GM18873 (cell line): ENCODE measurements around the gene MYO9B.

Experiments used
- ATAC-seq: cut with Tn5 transposase; IDR thresholded peaks from one replicate; pipeline ENCODE4 v1.9.1; 2021; ENCODE audit warnings: mild to moderate bottlenecking, moderate library complexity, moderate number of reproducible peaks; ENCODE audit not compliant: unreplicated experiment, low FRiP score

MYO9B gene

GRCh38 chr19:17061205-17061604, 14.4 kb upstream of the MYO9B start:
- no peak for ATAC-seq

GRCh38 chr19:17061691-17062090, 13.9 kb upstream of the MYO9B start:
- ATAC-seq, result no peak

GRCh38 chr19:17063428-17063827, 12.1 kb upstream of the MYO9B start:
- no peak for ATAC-seq

DNA sequence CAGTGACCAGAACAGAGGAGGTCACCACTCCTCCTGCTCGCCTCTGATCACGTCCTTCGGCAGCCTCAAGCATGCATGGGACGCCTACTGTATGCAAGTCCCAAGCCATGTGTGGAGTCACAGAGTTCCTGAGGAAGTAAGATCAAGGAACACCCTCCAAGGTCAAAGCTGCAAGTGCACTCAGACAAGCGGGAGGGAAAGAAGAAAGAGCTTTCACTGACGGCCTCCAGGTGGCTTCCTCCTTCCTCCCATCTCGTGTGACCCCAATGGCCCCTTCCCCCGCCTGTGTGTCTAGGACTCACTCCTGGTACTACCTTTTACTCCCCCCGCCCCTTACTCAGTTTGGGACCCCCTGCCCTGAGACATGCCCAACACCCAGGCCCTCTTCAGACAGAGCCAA, 6.4 kb upstream of the MYO9B start:
- no peak for ATAC-seq

- ATAC-seq, result no peak
Observed at GRCh38 chr19:17070421-17070820, 5.2 kb upstream of the MYO9B start.

DNA sequence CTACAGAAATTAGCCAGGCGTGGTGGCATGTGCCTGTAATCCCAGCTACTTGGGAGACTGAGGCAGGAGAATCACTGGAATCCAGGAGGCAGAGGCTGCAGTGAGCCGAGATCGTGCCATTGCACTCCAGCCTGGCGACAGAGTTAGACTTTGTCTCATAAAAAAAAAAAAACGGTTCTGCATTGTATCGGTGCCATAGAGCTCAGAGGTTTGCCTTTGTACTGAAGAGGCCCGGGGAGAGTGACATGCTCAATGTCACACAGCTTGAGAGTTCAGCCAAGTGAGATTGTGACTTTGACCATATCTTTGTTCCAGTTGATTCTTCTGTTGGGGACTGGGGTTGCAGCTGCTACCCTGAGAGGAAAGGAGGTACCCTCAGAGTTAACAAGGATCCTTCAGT, 4.7 kb upstream of the MYO9B start:
- ATAC-seq, result no peak

DNA sequence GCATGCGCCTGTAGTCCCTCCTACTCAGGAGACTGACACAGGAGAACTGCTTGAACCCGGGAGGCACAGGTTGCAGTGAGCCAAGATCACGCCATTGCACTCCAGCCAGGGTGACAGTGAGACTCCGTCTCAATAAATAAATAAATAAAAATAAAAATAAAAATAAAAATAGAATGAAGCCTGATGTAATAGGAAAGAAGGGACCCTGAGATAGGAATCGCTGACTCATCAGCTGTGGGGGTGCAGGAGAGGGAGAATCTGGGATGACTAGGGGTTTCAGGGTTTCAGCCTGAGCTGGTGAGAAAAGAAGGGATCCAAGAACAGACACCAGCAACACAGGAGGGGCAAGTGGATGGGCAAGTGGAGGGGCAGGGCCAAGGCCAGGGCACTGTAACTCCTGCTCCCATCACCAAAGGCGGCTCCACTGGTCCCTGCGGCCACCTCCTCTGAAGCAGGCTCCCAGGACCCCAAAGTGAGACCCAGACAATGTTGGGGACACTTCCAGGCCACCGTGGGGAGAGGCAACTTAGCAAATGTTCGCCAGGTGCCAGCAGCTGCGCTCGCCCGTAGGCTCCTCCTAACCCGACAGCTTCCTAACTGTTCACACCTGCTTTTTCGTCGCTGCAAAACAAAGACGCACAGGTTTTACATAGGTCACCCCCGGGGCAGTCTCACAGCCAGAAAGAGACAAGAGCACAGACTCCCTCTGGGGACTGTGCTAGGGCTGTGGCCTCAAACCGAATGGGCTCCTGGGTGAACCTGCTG, 1.5 kb upstream of the MYO9B start:
- ATAC-seq, result no peak

GRCh38 chr19:17074634-17075034, 943 bp upstream of the MYO9B start:
- ATAC-seq, result no peak

DNA sequence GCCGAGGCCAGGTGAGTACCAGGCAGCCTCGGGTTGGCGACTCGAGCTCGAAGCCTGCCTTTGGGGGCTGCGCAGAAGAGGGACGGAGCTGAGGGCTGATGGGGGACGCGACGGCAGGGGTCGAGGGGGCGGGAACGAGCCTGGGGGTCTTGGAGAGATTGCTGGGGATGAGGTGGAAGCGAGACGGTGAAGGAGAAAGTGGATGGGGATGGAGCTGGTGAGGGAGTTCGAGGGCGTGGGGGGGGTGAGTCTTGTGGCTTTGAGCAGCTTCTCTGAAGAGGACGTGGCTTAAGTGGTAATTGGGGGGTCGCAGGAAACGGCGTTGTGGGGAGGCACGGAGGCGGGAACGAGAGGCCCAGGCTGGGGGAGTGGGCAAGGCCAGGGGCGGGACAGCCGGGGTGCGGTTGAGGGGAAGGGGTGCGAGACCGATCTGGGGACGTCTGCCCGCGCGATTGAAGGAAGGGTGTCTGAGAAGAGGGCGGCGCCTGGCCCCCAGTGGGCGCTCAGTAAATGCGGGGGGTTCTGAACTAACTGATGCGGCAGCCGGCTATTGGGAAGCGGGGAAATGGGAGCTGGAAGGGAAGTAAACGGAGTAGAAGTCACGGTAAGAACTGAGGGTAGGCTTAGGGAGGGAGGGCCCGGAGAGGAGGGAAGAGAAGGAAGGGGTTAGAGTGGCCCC, 426 bp downstream of the MYO9B start:
- no peak for ATAC-seq

- no peak for ATAC-seq
Observed at GRCh38 chr19:17076543-17076991, 990 bp downstream of the MYO9B start.

DNA sequence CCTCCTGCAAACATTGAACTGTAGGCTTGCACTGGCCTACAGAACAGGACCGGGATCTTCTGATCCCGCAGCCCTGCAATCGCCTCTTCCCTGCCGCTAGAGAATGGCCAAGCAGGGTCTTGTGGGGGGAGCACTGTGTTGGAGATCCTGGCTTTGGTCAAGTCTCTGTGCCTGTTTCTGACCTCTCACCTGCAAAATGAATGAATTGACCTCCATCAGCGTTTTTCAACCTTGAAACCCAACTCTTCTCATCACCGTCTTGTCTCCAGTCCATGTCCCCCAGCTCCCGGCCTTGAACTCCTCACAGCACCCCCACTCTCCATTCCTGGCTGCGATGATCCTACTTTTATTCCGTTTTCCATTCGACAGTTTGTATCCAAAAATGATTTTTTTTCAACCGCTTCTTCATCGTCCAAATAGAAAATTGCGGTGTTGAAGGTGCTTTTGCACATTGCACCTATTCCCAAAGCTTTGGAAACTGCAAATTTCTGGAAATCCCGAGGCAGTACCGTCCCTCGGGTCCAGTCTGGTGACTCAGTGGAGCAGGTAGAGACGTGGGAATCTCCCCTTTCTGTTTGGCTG, 2.0 kb downstream of the MYO9B start:
- ATAC-seq, result no peak

DNA sequence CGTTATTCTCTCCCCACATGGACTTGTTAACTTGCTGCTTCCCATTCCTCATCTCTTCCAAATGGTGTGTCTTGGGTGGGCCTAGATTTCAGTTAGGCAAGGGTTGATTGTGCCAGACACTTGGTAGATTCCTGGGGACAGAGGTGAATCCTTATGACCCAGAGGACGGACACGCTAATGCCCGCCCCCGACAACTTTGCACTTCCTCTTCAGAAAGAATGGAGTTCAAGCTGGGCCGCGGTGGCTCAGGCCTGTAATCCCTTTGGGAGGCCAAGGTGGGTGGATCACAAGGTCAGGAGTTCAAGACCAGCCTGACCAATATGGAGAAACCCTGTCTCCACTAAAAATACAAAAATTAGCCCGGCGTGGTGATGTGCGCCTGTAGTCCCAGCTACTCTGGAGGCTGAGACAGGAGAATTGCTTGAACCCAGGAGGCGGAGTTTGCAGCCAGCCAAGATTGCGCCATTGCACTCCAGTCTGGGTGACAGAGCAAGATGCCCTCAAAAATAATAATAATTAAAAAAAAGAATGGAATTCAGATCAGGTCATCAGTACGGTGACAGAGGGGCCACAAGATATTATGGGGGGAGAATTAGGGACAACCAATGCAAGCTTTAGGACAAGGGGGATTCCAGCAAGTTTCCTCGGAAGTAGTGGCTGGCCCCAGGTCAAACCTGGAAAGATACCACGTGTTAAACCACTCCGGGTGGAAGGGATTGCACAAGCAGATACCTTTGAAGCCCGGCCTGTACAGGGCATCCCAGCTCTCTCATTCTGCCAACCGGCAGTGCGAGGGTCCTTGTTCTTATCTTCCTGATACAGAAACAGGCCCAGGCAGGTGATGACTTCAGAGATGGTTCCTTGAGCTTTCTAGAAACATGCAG, 2.7 kb downstream of the MYO9B start:
- ATAC-seq, result no peak

- ATAC-seq, result no peak
Observed at GRCh38 chr19:17078920-17079709, 3.5 kb downstream of the MYO9B start.

- ATAC-seq, result peak; percentile 38
Observed at GRCh38 chr19:17079710-17080439, 4.3 kb downstream of the MYO9B start.

DNA sequence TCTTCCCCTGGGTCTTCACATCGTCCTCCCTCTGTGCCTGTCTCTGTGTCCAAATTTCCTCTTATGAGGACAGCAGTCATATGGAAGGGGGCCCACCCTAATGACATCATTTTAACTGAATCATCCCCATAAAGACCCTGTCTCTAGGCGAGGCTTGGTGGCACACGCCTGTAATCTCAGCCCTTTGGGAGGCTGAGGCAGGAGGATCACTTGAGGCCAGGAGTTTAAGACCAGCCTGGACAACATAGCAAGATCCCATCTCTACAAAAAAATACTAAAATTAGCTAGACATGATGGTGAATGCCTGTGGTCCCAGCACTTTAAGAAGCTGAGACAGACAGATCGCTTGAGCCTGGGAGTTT, 4.8 kb downstream of the MYO9B start:
- ATAC-seq, result no peak

DNA sequence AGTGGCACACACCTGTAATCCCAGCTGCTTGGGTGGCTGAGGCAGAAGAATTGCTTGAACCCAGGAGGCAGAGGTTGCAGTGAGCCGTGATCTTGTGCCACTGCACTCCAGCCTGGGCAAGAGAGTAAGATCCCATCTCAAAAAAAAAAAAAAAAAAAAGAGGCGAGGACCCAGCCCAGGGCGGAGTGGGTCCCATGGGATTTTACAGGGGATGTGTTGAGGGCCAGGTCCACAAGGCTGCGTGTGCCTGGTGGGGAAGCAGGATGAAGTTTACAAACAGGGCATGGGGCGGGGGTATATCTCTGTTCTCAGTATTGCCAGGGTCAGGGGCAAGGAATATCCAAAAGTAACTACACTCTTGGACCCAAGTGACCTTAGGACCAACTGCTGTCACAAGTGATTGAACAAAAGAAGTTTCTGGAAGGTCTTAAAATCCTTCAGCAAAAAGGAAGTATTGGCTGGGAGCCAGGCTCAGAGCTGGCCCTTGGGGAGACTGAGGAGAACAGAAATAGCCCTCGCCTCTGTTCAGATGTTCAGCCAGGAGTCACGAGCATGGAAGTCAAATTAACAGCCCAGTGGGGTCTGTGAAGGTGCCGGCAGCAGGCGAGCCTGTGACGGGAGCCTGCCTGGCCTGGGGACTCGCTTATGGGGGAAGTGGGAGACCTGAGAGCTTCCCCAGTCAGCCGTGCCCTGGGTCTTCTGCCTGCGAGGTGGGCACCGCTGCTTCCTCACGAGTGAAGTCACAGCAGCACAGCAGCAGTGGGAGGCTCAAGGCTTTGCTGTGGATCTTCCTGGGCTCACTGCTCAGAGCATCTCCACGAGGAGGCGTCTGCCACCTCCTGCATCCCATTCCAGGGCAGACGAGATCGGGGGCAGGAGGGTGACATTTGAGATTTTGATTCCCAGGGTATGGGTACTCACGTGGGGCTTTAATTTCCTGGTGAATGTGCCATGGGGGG, 6.4 kb downstream of the MYO9B start:
- no peak for ATAC-seq

DNA sequence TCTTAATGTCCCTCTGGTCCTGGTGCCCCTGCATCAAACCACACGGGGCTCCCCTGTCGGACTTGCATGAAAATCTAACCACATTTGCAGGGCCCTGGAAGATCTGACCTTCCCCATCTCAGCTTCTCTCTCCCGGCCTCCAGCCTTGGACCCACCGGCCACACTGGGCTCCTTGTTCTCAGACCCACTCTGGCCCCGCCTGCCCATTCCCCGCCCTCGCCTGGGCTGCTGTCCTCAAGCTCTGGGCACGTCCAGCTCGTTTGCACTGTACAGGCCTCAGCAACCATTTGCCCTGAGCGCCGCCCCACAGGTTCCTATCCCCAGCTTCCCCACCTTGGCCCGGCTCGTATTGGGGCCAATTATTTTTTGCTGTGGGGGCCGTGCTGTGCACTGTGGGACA, 10.5 kb downstream of the MYO9B start:
- ATAC-seq, result no peak

DNA sequence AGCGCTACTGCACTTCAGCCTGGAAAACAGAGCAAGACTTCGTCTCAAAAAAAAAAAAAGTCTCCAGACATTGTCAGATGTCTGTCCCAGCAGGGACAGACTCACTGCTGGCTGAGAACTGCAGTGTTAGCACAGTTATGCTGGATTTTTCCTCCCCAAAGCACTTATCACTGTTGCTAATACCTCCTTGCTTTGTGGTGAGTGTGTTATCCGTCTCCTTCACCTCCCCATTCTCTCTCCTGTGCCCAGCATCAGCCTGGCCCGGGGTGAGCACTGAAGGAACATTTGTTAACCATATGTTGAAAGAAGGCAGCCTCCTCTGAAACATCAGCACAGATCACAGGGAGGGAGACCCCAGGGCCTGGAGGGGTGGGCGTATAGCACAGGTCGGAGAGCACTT, 11.3 kb downstream of the MYO9B start:
- no peak for ATAC-seq
